Liver (tissue), 9 donors: ENCODE measurements around the gene NTN1. TPM values are rescaled to one million over a fixed set of nuclear protein-coding genes. Genes with fewer than 3 reads are reported as not detected.

ENCODE experiments used
- DNase-seq: peaks from one replicate; pipeline ENCODE4 v3.0.0-alpha.2; 2017; ENCODE audit warnings: low spot score
- H3K27ac ChIP-seq, 2 donors: one replicate each; pipeline ENCODE4 v1.7.0; 2013; ENCODE audit warnings: inconsistent platforms in 2 of 2, low read length in 2 of 2, control low read depth in 1 of 2, low read depth in 1 of 2, mild to moderate bottlenecking in 1 of 2
- H3K27me3 ChIP-seq, 4 donors: one replicate each; pipeline versions ENCODE4 v1.6.1 to v1.7.0; 2013; ENCODE audit warnings: low read length in 3 of 4, inconsistent platforms in 1 of 4, mild to moderate bottlenecking in 1 of 4, moderate library complexity in 1 of 4; ENCODE audit not compliant: control insufficient read depth in 4 of 4, insufficient read depth in 4 of 4
- H3K36me3 ChIP-seq, 4 donors: one replicate each; pipeline versions ENCODE4 v1.6.1 to v1.7.0; 2013; ENCODE audit warnings: low read length in 3 of 4, mild to moderate bottlenecking in 3 of 4, low read depth in 1 of 4, moderate library complexity in 1 of 4; ENCODE audit not compliant: control insufficient read depth in 4 of 4, insufficient read depth in 3 of 4
- H3K4me1 ChIP-seq, 4 donors: one replicate each; pipeline versions ENCODE4 v1.6.1 to v1.7.0; 2013; ENCODE audit warnings: low read length in 3 of 4, mild to moderate bottlenecking in 3 of 4, moderate library complexity in 1 of 4; ENCODE audit not compliant: control insufficient read depth in 4 of 4, insufficient read depth in 4 of 4
- H3K4me3 ChIP-seq, 3 donors: one replicate each; pipeline versions ENCODE4 v1.6.1 to v1.7.0; 2013; ENCODE audit warnings: low read length in 3 of 3, control low read depth in 1 of 3, low read depth in 1 of 3, mild to moderate bottlenecking in 1 of 3
- H3K9ac ChIP-seq, 2 donors: one replicate each; pipeline ENCODE4 v1.7.0; 2013; ENCODE audit warnings: low read length in 2 of 2, mild to moderate bottlenecking in 2 of 2, moderate library complexity in 2 of 2, control low read depth in 1 of 2, low read depth in 1 of 2
- H3K9me3 ChIP-seq, 4 donors: one replicate each; pipeline versions ENCODE4 v1.6.1 to v1.7.0; 2013; ENCODE audit warnings: low read length in 3 of 4; ENCODE audit not compliant: control insufficient read depth in 4 of 4
- ATF3 ChIP-seq: IDR thresholded peaks from 2 replicates; pipeline ENCODE4 v1.6.1; 2016; ENCODE audit warnings: antibody characterized with exemption
- EGR1 ChIP-seq, 2 donors: IDR thresholded peaks; 2 replicates each; pipeline ENCODE4 v1.6.1; 2016 to 2018; ENCODE audit warnings: antibody characterized with exemption in 2 of 2, low read depth in 2 of 2
- FOXA1 ChIP-seq: IDR thresholded peaks from 2 replicates; pipeline ENCODE4 v1.6.1; 2016; ENCODE audit warnings: antibody characterized with exemption
- GABPA ChIP-seq, 2 donors: IDR thresholded peaks in 1 of 2; conservative IDR thresholded peaks in 1 of 2; 2 replicates each; pipeline ENCODE4 v1.6.1; 2016; ENCODE audit warnings: antibody characterized with exemption in 2 of 2, mild to moderate bottlenecking in 1 of 2, moderate library complexity in 1 of 2
- HNF4G ChIP-seq: IDR thresholded peaks from 2 replicates; pipeline ENCODE4 v1.6.1; 2016; ENCODE audit warnings: antibody characterized with exemption
- RAD21 ChIP-seq, 2 donors: IDR thresholded peaks; 2 replicates each; pipeline ENCODE4 v1.6.1; 2016; ENCODE audit warnings: antibody characterized with exemption in 2 of 2, mild to moderate bottlenecking in 2 of 2
- YY1 ChIP-seq: IDR thresholded peaks from 2 replicates; pipeline ENCODE4 v1.6.1; 2016; ENCODE audit warnings: antibody characterized with exemption, mild to moderate bottlenecking
- WGBS: extraction: QIAGEN DNeasy Blood & Tissue Kit; methylation state at CpG from one replicate; pipeline ENCODE4 v1.1.7; 2013; 5-methylcytosine and 5-hydroxymethylcytosine counted together
- polyA plus RNA-seq, 2 donors: library from polyadenylated mRNA; stranded (reverse) in 1 of 2; unstranded in 1 of 2; fragments of 200-250 nt in 1 of 2; fragments of >200 nt in 1 of 2; fragmentation: Nextera tagmentation in 1 of 2; extraction: Ambion mirVana in 1 of 2; gene quantifications; one replicate each; pipeline versions ENCODE4 v1.2.1 to v1.2.3, GENCODE V29; 2013 to 2015
- total RNA-seq, 2 donors: library from RNA; depleted of rRNA; stranded (reverse); fragments of >200 nt; gene quantifications; one replicate each; pipeline ENCODE4 v1.2.3, GENCODE V29; 2014
- TF ChIP-seq, protein P1 (sequence below): IDR thresholded peaks from 2 replicates; pipeline ENCODE4 v1.6.1; 2016; ENCODE audit warnings: antibody characterized with exemption
- TF ChIP-seq, protein P2 (sequence below): IDR thresholded peaks from 2 replicates; pipeline ENCODE4 v1.6.1; 2016; ENCODE audit warnings: antibody characterized with exemption, mild to moderate bottlenecking
- TF ChIP-seq, protein P3 (sequence below): fragments of 150-350 bp; IDR thresholded peaks from 2 replicates; pipeline ENCODE4 v1.5.1; 2017; ENCODE audit warnings: improper control_type of control experiment, low read depth, low read length; ENCODE audit not compliant: missing input control
- donor health status: healthy.
- donor health status: healthy.
- donor health status: healthy.
- donor health status: healthy.
- donor health status: healthy.

NTN1 gene
- total and polyA plus RNA-seq, 4 donors = 0.14 to 8.7 (median 4.3) TPM

GRCh38 chr17:9247401-9247938 lies 226.2 kb downstream of the NTN1 start:
- no peak for DNase-seq
- no peaks in the 10 kb centered on the region for H3K9me3 ChIP-seq
- no peak overlapping the region for H3K9ac ChIP-seq
- TF ChIP-seq, protein P1, sequence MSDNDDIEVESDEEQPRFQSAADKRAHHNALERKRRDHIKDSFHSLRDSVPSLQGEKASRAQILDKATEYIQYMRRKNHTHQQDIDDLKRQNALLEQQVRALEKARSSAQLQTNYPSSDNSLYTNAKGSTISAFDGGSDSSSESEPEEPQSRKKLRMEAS = no peak
- TF ChIP-seq, protein P2, sequence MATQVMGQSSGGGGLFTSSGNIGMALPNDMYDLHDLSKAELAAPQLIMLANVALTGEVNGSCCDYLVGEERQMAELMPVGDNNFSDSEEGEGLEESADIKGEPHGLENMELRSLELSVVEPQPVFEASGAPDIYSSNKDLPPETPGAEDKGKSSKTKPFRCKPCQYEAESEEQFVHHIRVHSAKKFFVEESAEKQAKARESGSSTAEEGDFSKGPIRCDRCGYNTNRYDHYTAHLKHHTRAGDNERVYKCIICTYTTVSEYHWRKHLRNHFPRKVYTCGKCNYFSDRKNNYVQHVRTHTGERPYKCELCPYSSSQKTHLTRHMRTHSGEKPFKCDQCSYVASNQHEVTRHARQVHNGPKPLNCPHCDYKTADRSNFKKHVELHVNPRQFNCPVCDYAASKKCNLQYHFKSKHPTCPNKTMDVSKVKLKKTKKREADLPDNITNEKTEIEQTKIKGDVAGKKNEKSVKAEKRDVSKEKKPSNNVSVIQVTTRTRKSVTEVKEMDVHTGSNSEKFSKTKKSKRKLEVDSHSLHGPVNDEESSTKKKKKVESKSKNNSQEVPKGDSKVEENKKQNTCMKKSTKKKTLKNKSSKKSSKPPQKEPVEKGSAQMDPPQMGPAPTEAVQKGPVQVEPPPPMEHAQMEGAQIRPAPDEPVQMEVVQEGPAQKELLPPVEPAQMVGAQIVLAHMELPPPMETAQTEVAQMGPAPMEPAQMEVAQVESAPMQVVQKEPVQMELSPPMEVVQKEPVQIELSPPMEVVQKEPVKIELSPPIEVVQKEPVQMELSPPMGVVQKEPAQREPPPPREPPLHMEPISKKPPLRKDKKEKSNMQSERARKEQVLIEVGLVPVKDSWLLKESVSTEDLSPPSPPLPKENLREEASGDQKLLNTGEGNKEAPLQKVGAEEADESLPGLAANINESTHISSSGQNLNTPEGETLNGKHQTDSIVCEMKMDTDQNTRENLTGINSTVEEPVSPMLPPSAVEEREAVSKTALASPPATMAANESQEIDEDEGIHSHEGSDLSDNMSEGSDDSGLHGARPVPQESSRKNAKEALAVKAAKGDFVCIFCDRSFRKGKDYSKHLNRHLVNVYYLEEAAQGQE = no peak
- WGBS = 96% methylated on average over 21 of the region's 21 CpGs
- H3K27me3 ChIP-seq = no peaks in the 10 kb centered on the region
- no peak overlapping the region for H3K4me3 ChIP-seq
- H3K36me3 ChIP-seq = peaks cover 0 to 3% (median 0%) of the 10 kb centered on the region in 4 donors
- H3K27ac ChIP-seq = no peak overlapping the region
- no peaks in the 10 kb centered on the region for H3K4me1 ChIP-seq

DNA sequence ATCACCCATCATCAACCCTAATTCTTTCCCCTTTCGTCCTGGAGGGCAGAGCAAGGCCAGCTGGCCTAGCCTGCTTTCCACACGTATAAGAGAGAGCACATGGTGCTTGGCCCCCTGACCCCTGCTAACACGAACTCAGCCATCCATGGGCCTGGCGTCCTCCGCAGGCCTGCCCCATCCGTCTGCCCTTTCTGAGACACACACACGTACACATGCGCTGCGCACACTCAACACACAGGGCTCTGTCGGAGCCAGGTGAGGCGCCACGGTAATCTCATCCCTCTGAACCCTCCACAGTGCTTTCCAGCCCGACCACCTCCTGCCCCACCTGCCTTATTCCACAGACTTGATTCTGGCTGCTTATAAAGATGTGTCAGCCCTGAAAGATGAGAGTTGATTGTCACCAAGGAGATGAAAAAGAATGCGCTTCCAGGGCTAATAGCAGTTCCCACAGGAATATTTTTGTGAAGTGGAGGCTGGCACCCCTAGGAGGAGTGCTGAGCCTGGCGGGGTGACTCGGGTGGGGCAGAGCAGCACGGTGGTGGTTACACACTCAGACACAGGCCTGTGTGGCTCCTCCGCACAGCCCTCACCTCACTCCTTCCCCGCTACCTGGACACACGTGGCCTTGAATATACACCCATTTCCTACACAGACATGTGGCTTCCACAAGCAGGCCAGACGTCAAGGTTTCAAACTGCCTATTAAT lies 228.1 kb downstream of the NTN1 start:
- Histone ChIP-seq H3K27ac (no peak overlapping the region), H3K9me3 (no peaks in the 10 kb centered on the region), H3K36me3 (peaks cover 0 to 3% (median 0%) of the 10 kb centered on the region in 4 donors), H3K27me3 (no peaks in the 10 kb centered on the region), H3K9ac (no peak overlapping the region), H3K4me1 (no peaks in the 10 kb centered on the region), H3K4me3 (no peak overlapping the region)
- 87% methylated on average over 21 of the region's 21 CpGs for WGBS
- no peak for TF ChIP-seq ATF3
- TF ChIP-seq, protein P1 = no peak
- no peak for TF ChIP-seq GABPA (IDR thresholded peaks at IDR 0.05 in 1 of 2, conservative IDR thresholded peaks at IDR 0.05 in 1 of 2)
- TF ChIP-seq HNF4G = no peak
- TF ChIP-seq RAD21 (IDR thresholded peaks at IDR 0.05) = no peak
- TF ChIP-seq FOXA1 = no peak
- TF ChIP-seq, protein P3, sequence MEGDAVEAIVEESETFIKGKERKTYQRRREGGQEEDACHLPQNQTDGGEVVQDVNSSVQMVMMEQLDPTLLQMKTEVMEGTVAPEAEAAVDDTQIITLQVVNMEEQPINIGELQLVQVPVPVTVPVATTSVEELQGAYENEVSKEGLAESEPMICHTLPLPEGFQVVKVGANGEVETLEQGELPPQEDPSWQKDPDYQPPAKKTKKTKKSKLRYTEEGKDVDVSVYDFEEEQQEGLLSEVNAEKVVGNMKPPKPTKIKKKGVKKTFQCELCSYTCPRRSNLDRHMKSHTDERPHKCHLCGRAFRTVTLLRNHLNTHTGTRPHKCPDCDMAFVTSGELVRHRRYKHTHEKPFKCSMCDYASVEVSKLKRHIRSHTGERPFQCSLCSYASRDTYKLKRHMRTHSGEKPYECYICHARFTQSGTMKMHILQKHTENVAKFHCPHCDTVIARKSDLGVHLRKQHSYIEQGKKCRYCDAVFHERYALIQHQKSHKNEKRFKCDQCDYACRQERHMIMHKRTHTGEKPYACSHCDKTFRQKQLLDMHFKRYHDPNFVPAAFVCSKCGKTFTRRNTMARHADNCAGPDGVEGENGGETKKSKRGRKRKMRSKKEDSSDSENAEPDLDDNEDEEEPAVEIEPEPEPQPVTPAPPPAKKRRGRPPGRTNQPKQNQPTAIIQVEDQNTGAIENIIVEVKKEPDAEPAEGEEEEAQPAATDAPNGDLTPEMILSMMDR = no peak
- no peak for TF ChIP-seq EGR1 (IDR thresholded peaks at IDR 0.05; ENCODE audit: low read depth in 2 of 2)
- no peak for TF ChIP-seq YY1
- no peak for DNase-seq
